OCI-LY7 (cell line): Measurements from ENCODE around the gene CNTN4. TPM values are rescaled to one million over a fixed set of nuclear protein-coding genes. Genes with fewer than 3 reads are reported as not detected.

Source experiments
- BruUV-seq: library from RNA; stranded (reverse); fragments of 400-500 nt; replicated peaks from 2 replicates; lab custom pipeline; 2021; lab: Mats Ljungman, UMichigan
- CTCF ChIA-PET: fragments of 300-600 bp; sonication (Branson Sonifier 250); formaldehyde crosslinking; loops from one replicate; lab custom pipeline; 2022; ENCODE audit warnings: antibody characterized with exemption; ENCODE audit not compliant: unreplicated experiment; lab: Charles Lee
- POLR2A ChIA-PET: fragments of 300-600 bp; sonication (Branson Sonifier 250); formaldehyde crosslinking; loops from one replicate; lab custom pipeline; 2022; ENCODE audit warnings: antibody characterized with exemption; lab: Charles Lee
- DNase-seq: peaks from one replicate; pipeline ENCODE4 v3.0.0-alpha.2; 2015; ENCODE audit warnings: low spot score
- H2AFZ ChIP-seq: fragments of 200-600 bp; sonication (generic), shearing (Covaris generic); 2 replicates; pipeline ENCODE4 v1.6.1; 2014; ENCODE audit warnings: mild to moderate bottlenecking, antibody characterized with exemption, low read length, moderate library complexity
- H3K27ac ChIP-seq: fragments of 200-600 bp; sonication (generic); 2 replicates; pipeline ENCODE4 v1.5.1; 2014; ENCODE audit warnings: mixed run types, low read depth, mild to moderate bottlenecking, moderate library complexity, low read length, inconsistent platforms; ENCODE audit not compliant: poor library complexity, severe bottlenecking
- H3K36me3 ChIP-seq: fragments of 200-600 bp; sonication (generic); 2 replicates; pipeline ENCODE4 v1.6.1; 2014; ENCODE audit warnings: mild to moderate bottlenecking, antibody characterized with exemption, low read length, moderate library complexity, mixed read lengths; ENCODE audit not compliant: insufficient read depth
- H3K4me1 ChIP-seq: fragments of 200-600 bp; sonication (generic); 2 replicates; pipeline ENCODE4 v1.5.1; 2014; ENCODE audit warnings: mild to moderate bottlenecking, low read length; ENCODE audit not compliant: insufficient read depth, poor library complexity, severe bottlenecking
- H3K4me2 ChIP-seq: fragments of 200-600 bp; sonication (generic); 2 replicates; pipeline ENCODE4 v1.6.1; 2014; ENCODE audit warnings: mild to moderate bottlenecking, low read length
- H3K4me3 ChIP-seq: fragments of 200-600 bp; sonication (generic); 2 replicates; pipeline ENCODE4 v1.5.1; 2014; ENCODE audit warnings: mild to moderate bottlenecking, low read depth, low read length; ENCODE audit not compliant: poor library complexity, severe bottlenecking
- H3K79me2 ChIP-seq: fragments of 200-600 bp; sonication (generic); 2 replicates; pipeline ENCODE4 v1.6.1; 2016; ENCODE audit warnings: low read depth, mild to moderate bottlenecking, low read length, moderate library complexity, mixed read lengths; ENCODE audit not compliant: insufficient read depth
- H3K9me2 ChIP-seq: fragments of 200-600 bp; sonication (generic); 2 replicates; pipeline ENCODE4 v1.6.1; 2016; ENCODE audit warnings: mild to moderate bottlenecking, low read length, mixed read lengths; ENCODE audit not compliant: insufficient read depth
- H3K9me3 ChIP-seq: fragments of 200-600 bp; sonication (generic); 2 replicates; pipeline ENCODE4 v1.6.1; 2014; ENCODE audit warnings: mild to moderate bottlenecking, mixed run types, low read length, mixed read lengths
- H4K20me1 ChIP-seq: fragments of 200-600 bp; sonication (generic); 2 replicates; pipeline ENCODE4 v1.6.1; 2014; ENCODE audit warnings: mild to moderate bottlenecking, antibody characterized with exemption, low read length, moderate library complexity, mixed read lengths; ENCODE audit not compliant: insufficient read depth
- EZH2phosphoT487 ChIP-seq: fragments of 200-600 bp; sonication (generic); IDR thresholded peaks from 2 replicates; pipeline ENCODE4 v1.6.1; 2018; ENCODE audit warnings: low read depth, borderline replicate concordance, mild to moderate bottlenecking, mixed run types, antibody characterized with exemption, low read length, moderate library complexity, mixed read lengths
- intact Hi-C: fragments of 100-400 bp; cut with micrococcal nuclease; formaldehyde crosslinking; loops from one replicate; pipeline ENCODE4 v1.10.0; 2022; ENCODE audit not compliant: unreplicated experiment
- total RNA-seq, 2 experiments: library from RNA; depleted of rRNA in 1 of 2; stranded (reverse); fragments of >200 nt in 1 of 2; shearing (Covaris generic) in 1 of 2; gene quantifications; 2 replicates each; pipeline ENCODE4 v1.2.3, GENCODE V29; 2014 to 2022
- TF ChIP-seq, protein P1 (sequence below): fragments of 200-600 bp; sonication (generic); conservative IDR thresholded peaks from 2 replicates; pipeline ENCODE4 v1.5.1; 2014; ENCODE audit warnings: mild to moderate bottlenecking, antibody characterized with exemption, low read length, moderate library complexity, mixed read lengths

The CNTN4 gene
- total RNA-seq, 2 experiments from 2014 or later = not detected

DNA sequence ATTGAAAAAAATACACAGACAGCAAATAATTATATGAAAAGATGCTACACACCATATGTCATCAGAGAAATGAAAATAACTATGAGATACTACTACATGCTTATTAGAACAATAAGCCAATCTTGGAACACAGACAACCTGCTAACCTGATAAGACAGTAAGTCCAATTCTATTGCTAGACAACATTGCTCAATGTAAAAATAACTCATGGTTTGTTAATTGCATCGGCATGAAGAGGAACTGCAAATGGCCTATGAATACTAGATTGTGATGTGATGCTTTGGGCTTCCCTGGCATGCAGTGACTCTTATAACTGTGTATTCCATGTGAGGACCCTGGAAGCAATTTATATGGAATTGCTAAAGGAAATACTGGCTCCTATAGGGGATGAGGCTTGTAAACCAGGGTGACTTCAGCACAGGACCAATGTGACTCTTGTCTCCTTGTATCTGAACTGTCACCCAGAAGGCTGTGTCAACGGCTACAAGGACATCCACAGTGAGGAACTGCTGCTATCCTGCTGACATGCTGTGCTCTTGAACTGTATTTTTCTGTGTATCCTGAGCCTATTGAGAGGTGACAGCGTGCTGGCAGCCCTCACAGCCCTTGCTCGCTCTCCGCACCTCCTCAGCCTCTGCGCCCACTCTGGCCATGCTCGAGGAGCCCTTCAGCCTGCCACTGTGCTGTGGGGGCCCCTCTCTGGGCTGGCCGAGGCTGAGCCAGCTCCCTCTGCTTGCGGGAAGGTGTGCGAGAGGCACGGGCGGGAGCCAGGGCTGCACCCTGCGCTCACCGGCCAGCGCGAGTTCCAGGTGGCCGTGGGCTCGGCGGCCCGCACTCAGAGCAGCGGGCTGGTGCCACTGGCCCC, 385.7 kb downstream of the CNTN4 start:
- POLR2A ChIA-PET = no interaction called here

DNA sequence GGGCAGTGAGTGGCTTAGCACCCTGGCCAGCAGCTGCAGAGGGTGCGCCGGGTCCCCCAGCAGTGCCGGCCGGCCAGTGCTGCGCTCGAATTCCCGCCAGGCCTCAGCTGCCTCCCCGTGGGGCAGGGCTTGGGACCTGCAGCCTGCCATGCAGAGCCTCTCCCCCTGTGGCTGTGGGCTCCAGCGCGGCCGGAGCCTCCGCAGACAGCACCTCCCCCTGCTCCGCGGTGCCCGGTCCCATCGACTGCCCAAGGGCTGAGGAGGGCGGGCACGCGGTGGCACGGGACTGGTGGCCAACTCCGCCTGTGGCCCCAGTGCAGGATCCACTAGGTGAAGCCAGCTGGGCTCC, 386.3 kb downstream of the CNTN4 start:
- H3K4me2 ChIP-seq = no peak overlapping the region
- CTCF ChIA-PET = no interaction called here

More for the DNA sequence above, 385.7 kb downstream of the CNTN4 start:
- no peak overlapping the region for H2AFZ ChIP-seq
- CTCF ChIA-PET = no interaction called here
- no peaks in the 10 kb centered on the region for H4K20me1 ChIP-seq
- no peaks in the 10 kb centered on the region for H3K9me2 ChIP-seq
- H3K36me3 ChIP-seq = no peaks in the 10 kb centered on the region
- no peaks in the 10 kb centered on the region for H3K9me3 ChIP-seq
- DNase-seq = no peak
- no peaks in the 10 kb centered on the region for H3K79me2 ChIP-seq
- BruUV-seq = no TSS peak
- no peak overlapping the region for H3K27ac ChIP-seq
- H3K4me3 ChIP-seq = no peak overlapping the region
- H3K4me2 ChIP-seq = no peak overlapping the region
- H3K4me1 ChIP-seq = no peaks in the 10 kb centered on the region
- TF ChIP-seq, protein P1, sequence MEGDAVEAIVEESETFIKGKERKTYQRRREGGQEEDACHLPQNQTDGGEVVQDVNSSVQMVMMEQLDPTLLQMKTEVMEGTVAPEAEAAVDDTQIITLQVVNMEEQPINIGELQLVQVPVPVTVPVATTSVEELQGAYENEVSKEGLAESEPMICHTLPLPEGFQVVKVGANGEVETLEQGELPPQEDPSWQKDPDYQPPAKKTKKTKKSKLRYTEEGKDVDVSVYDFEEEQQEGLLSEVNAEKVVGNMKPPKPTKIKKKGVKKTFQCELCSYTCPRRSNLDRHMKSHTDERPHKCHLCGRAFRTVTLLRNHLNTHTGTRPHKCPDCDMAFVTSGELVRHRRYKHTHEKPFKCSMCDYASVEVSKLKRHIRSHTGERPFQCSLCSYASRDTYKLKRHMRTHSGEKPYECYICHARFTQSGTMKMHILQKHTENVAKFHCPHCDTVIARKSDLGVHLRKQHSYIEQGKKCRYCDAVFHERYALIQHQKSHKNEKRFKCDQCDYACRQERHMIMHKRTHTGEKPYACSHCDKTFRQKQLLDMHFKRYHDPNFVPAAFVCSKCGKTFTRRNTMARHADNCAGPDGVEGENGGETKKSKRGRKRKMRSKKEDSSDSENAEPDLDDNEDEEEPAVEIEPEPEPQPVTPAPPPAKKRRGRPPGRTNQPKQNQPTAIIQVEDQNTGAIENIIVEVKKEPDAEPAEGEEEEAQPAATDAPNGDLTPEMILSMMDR = no peak
- no peak for TF ChIP-seq EZH2phosphoT487
- intact Hi-C loops = no loop called here

More for the DNA sequence above, 386.3 kb downstream of the CNTN4 start:
- H3K9me3 ChIP-seq = no peaks in the 10 kb centered on the region
- H3K36me3 ChIP-seq = no peaks in the 10 kb centered on the region
- H3K27ac ChIP-seq = no peak overlapping the region
- H2AFZ ChIP-seq = no peak overlapping the region
- no TSS peak for BruUV-seq
- H3K9me2 ChIP-seq = no peaks in the 10 kb centered on the region
- H4K20me1 ChIP-seq = no peaks in the 10 kb centered on the region
- TF ChIP-seq, protein P1 = no peak
- TF ChIP-seq EZH2phosphoT487 = no peak
- POLR2A ChIA-PET = interaction anchor here (1.1 kb wide), 1 partner anchor 12 kb away, joined by 4 read pairs; no protein-coding TSS in a partner anchor
- no peak overlapping the region for H3K4me3 ChIP-seq
- no peak for DNase-seq
- no peaks in the 10 kb centered on the region for H3K4me1 ChIP-seq
- H3K79me2 ChIP-seq = no peaks in the 10 kb centered on the region
- intact Hi-C loops = no loop called here
